HG03558 (cell line): ENCODE results near the gene PRKAR1B.

Source experiments
- ATAC-seq: cut with Tn5 transposase; IDR thresholded peaks from one replicate; pipeline ENCODE4 v1.9.1; 2021; ENCODE audit warnings: moderate number of reproducible peaks; ENCODE audit not compliant: unreplicated experiment; ENCODE audit errors: extremely low read depth

The PRKAR1B gene

DNA sequence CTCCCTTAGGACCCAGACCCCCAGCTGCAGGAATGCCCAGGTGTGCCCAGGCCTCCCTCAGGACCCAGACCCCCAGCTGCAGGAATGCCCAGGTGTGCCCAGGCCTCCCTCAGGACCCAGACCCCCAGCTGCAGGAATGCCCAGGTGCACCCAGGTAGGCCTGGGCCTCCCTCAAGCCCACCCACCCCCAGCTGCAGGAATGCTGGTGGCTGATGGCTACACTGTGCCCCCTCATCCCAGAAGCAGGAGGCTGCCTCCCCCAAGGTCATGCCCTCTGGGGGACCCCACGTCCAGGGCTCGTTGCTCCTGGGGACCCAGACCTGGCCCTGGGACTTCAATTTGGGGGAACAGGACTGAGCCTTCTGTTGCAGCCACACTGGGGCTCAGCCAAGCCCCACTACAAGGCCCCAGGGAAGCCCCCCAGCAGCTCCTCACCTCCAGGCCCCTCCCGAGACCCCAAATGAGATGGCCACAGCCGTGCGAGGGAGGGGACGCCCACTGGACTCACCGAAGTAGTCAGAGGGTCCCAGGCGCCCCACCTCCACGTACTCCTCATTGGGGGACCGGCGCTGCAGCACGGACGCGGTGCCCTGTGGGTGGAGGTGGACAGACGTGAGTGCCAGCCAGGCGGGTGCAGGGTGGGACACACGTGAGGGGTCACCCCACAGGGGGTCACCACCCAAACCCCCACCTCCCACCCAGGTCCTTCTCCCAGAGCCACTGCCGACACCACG is 176.0 kb downstream of the PRKAR1B start:
- no peak for ATAC-seq

DNA sequence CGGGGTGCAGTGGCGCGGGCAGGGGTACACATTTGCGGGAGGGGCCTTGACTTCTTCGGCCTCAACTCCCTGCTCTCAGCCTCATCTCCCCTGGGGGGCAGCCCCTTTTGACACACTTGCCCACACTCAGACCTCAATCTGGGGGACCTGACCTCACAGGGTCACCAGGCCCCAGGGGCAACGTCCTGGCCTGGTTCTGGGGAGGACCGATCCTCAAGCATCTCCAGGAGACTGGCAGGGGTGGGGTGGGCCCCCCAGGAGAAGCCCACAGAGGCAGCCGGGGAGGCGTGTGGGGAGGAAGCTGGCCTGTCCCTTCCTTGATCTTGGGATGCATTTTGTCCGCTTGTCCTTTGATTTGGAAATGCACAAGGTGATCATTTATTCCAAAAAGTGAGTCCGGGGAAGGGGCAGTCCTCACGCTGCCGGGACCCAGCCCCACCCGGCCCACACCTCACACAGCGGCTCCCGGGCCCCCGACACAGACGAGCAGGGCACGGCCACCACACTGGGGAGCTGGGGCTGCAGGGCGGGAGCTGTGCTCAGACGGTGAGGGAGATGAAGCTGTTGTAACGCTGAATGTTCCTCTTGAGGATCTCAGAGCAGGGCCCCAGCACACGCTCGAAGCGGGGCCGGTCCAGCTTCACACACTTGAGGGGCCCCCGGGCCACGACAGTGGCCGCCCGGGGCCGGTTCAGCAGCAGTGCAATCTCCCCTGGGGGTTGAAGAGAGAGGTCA is 177.0 kb downstream of the PRKAR1B start:
- ATAC-seq: no peak

DNA sequence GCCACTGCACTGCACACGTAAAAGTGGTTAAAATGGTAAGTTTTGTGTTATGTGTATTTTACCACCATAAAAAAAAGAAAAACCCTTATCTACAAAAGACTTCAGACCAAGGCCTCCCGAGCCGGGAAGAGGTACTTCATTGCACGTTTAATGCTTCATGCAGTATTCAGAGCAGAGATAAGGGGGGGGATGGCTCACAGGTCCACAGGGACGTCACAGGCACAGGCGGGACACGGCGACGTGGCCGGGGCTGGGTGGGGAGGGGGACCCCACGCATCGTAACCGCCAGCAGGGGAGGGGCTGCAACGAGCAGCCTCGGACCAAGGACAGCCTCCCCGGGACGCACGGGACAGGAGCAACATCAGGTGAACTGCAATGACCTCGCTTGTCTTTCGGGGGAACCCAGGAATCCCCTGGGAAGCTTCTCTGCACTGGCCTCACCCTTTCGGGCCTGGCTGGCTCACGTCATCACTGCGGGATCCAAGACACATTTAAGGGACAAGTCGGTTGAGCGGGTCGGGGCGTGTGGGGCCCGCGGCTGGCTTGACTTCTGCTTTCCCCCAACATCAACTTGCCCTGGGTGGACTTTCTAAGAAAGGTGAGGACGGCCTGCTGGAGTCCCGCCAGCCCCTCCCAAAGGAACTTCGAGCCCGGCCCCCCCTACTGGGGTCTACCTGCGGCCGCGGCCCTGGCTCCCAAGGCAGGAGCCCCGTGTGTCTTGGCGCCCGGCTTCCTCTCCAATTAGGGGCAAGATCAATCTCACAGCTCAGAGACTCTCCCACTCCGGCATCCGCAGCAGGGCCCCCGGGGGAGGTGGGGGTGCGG is 177.8 kb downstream of the PRKAR1B start:
- ATAC-seq: no peak

DNA sequence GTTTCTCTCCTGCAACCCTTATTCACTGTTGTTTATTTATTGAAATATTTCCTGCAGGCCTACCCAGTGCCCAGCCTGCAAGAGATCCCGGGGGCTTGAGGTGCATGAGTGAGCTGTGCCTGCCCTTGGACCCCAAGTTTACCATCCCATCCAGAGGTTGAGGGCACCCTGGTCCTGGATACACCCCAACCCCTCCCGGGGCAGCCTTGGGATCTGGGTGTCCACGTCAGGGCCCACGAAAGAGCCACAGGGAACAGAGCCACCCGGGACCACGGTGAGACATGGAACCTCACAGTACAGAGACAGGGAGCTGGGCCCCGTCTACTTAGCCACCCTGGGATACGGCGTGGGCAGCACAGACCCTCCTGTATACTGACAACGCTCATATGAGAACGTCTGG is 178.7 kb downstream of the PRKAR1B start:
- no peak for ATAC-seq

DNA sequence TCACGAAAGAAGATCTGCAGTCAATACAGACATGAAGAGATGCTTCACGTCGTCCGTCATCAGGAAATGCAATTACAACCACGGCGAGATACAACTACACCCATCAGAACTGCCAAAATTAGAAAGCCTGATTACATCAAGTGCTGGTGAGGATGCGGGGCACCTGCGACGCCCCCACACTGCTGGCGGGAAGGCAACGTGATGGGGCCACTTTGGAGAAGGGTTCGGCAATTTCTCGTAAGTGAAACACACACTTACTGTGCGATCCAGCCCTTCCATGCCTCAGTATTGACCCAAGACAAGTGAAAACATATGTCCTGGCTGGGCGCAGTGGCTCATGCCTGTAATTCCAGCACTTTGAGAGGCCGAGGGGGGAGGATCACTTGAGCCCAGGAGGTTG is 181.6 kb downstream of the PRKAR1B start:
- no peak for ATAC-seq

DNA sequence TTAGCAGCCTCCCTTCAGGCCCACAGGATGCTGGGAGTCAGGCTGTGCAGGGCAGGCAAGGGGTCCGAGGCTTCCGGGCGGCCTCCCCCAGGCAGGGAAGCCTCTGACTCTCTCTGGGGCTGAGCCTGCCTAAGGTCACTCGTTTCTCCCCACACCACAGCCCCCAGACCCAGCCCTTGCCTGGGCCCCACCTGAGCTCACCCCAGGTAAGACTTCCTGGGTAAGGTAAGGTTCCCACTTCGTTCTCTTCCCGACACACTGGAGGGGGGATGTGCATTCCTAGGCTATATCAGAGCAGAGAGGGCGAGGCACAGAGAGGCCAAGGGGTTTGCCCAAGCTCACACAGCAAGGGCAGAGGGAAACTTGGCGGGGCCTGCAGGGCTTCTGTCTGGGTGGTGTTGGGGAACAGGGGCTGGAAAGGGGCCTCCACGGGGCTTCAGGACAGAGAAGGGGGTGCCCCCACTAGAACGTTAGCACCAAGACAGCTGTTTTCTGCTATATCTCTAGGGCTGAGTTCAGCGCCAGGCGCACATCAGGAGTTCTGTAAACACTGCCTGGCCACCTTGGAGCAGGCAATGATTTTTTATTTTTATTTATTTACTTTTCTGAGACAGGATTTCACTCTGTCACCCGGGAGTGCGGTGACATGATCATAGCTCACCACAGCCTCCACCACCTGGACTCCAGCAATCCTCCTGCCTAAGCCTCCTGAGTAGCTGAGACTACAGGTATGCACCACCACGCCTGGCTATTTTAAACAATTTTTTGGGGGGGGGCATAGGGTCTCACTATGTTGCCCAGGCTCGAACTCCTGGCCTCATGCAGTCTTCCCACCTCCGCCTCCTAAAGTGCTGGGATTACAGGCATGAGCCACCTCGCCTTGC is 182.5 kb downstream of the PRKAR1B start:
- ATAC-seq: no peak

DNA sequence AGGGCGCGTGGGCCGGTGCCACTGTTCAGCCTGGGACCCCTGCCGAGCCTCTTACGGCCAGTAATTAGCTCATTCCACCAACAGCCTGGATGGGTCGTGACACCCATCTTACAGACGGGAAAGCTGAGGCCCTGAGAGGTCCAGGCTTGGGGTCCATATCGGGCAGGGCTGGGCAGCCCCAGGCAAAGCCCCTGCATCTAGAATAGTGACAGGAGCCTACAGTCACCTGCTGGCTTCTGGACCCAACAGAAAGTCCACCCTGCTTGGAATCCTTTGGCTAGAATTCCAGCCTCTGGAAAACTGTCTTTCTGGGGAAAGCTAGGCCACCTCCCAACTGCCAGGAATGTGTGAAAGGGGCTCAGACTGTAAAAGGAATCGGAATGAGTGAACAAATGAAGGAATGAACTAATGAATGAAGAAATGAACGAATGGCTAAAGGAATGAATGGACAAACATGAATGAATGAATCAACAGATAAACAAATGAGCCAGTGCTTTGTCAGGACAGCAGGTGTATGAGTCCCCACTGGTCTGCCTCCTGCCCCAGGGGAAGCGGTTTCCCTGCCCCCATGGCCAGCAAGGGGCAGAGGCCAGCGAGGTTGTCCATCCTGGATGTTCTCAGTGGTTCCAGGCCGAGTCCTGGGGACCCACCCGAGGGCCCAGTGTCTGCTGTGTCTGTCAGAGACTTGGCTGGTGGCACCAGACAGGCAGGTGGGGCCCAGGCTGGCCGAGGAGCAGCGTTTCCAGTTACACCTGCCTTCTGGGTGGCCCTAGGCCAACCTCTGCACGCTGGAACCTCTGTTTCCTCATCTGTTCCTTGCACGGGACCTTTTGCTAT is 183.4 kb downstream of the PRKAR1B start:
- no peak for ATAC-seq

DNA sequence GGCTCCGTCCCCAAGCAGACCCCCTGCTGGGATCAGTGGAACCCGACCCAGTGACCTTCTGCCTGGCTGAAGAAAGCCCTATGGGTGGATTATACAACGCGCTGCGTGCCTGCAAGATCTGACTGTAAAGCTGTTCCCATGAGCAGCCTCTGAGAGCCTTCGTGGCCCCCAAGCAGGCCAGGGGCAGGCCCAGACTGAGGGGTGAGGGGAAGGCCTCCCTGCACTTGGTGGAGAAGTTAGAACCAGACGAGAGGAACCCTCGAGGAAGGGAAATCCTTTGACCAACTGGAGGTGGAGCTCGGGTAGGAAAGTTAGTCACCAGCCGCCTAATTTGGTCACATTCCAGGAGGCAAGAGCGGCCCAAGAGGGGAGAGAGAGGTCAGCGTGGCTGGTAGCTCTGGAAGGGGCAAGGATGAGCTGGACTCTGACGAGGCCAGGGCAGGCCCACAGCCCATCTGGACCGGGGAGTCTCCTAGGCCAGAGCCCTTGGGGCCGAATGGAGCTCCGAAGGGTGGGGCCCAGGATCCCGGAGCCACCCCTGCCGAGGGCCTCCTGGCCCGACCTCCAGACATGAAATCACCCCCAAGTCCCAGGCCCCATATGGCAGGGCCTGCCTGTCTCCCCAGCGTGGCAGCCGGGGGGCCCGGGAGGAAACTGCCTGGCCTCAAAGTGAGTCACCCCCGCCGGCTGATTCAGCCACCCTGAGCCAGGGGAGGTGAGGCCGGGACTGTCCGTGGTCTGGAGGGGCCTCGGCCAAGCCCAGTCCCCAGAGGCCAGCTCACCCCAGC is 184.2 kb downstream of the PRKAR1B start:
- no peak for ATAC-seq

DNA sequence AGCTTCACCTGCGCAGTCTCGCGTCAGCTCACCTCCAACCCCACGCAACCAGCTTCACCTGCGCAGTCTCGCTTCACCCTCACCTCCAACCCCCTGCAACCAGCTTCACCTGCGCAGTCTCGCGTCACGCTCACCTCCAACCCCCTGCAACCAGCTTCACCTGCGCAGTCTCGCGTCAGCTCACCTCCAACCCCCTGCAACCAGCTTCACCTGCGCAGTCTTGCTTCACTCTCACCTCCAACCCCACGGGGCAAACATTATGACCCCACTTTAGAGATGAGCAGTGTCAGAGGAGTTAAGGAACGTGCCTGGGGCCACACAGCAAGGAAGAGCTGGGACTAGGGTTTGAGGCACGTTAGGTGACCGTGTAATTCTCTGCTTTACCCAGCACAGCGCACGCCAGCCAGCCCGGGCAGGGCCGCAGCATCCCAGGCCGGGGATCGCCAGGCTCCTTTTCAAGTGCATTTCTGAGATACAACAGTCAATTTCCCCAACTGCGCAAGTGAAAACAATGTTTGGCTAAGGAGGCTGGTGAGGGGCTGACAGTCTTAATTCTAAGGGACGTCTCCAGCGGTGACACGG is 184.9 kb downstream of the PRKAR1B start:
- ATAC-seq: no peak

DNA sequence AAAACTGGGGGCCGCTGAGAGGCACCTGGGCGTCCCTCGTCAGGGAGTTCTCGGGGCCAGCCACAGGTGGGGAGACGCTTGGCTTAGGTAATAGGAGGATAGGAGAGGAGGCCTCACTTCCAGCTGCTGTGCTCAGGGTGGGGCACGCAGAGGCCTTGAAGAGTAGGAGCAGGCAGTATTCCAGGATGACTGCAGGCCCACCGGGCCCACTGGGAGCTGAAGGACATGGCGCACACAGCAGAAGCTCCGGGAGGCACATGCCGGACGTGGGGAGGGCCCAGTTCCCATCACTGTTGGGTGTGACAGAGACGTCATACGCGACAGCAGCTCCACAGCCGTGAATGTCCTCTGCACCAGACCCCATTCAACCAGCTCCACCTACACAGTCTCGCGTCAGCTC is 185.4 kb downstream of the PRKAR1B start:
- no peak for ATAC-seq

DNA sequence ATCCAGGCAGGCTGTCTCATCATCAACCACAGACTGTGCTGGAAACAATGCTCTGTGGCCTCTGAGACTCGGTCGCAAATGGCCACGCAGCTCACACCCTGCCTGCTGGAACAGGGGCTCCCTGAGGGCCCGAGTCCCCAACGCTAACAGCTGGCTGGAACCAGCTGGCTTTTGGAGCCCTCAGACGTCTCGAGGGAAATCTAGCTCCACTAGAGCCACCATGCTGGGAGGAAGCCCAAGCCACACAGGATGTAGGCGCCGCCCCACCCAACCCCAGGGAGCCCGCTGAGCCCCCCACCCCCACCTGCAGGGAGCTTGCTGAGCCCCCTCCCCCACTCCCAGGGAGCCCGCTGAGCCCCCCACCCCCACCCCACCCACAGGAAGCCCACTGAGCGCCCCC is 186.1 kb downstream of the PRKAR1B start:
- no peak for ATAC-seq

DNA sequence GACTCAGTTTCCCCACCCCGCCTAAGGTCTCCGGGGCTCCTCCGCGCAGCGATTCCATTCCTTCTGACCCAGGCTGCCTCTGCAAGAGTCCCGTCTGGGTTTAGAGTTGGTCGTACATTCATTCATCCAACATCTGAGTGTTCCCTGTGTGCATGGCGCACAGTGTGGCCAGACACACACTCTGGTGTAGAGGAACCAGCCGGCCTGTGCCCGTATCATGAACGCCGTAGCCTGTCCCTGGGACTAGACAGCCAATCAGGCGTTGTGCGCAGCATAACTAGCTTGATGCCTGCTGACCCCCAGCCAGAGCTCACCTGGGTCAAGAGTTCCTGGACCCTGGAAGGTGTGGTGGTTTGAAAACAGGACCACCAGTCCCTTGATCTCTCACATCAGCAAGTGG is 186.5 kb downstream of the PRKAR1B start:
- no peak for ATAC-seq

DNA sequence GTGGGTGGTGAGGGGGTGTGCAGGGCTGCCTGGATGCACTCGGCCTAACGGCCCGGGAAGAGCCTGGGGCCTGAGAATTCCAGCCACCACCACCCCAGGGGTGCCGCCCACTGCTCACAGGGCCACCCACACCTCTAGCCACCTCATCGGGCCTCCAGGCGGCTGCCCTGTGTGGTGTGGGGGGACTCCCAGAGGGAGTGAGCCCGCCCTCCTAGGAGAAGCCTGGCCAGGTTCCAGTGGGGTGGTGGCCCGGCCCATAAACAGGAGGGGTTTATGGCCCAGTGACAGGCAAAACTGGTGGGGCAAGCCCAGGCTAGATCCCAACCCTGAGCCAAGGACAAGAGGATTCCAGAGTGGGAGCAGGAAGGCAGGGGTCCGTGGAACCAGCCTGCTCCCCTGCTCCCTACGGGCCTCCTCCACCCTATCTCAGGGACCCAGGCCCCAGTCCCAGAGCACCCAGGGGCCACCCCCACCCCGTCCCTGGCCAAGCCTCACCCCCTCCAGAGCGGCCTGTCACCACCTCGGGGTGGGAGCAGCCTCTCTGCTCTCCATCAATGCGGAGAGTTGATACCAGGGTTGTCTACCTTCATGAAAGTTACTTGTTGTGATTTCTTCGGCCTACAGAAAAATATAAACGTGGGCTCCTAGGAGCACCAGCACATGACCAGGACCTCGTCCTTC is 187.2 kb downstream of the PRKAR1B start:
- no peak for ATAC-seq

DNA sequence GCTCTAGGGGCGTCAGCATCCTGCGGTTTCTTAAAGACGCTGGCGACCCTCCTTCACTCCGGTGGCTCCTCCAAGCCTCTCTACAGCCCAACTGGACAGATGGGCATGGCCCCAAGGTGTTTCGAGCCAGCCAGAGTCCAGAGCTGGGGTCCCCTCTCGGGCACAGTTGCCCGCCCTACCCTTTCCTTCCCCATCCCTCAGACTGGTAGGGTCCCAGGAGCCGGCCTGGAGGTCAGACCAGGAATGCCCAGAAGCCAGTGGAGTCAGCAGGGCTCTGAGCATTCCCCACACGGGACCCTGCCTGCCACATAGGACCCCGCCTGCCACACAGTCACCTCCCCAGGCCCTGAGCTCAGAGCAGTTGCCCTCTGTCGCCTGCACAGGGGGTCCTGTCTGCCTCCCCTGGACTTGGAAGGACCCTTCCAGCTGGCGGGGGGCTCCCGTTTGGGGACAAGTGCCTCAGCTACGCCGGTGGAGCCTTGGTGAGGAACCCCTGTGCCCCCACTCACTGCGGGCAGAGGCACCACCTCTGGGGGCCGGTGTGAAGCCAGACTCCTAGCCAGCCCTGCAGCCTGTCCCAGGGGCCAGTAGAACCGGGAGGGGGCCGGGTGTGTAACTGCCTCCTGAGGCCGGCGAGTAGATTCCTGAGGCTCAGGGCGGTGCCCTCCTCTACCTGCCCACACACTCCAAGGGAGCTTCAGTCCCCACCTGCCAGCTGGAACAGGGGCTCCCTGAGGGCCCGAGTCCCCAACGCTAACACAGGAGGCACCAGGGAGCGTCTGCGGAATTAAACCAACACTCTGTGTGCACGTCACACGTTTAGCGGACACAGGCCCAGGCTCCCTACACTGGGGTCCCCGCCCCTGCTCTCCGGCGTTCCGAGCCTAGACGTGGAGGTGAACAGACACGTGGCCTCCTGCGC is 188.1 kb downstream of the PRKAR1B start:
- ATAC-seq: no peak

DNA sequence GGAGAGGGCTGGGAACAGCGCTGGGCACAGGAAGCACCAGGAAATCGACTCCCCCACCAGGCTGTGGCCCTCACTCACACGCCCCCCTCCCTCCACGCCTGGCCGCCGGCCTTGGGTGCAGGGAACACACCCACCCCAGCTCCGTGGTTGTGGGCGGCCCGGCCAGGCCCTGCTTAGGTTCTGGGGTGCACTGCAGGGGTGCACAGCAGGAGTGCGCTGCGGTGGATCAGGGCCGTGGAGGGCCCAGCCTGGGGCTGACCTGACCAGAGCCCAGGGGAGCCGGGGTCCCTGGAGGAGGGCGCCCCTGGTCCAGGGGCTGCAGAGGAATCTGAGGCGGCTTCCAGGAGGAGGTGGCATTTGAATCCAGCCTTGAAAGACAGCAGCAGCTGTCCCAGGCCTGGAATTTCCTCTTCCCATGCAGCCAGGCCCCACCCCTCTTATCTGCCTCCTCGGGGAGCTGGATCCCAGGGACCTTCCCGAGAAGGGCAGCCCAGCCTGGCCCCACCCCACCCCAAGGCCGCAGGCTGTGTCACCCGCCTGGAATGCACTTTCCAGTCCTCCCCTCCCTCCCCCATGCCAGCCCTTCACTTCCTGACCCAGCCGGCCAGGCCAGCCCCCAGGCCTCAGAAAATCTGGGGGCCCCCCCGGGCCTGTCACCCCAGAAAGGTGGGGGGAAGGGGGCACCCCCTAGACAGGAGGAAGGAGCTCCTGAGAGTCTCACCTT is 189.0 kb downstream of the PRKAR1B start:
- ATAC-seq: no peak

DNA sequence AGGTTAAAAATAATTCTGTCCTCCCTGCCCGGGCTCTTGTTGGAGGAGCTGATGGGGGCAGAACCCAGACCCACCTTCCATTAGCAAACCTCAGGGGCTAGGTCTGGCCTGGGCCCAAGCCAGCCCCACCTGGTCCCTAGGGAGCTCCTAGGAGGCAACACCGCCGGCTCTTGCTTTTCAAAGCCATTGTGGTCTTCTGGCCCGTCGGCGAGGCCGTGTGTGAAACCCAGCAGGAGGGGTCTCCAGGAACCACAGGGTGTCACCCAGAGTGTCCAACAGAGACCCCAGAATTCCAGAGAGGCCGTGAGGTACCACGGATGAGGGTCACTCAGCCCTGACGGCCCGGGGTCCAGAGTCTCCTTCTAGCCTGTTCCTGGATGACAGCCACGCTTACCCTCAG is 190.8 kb downstream of the PRKAR1B start:
- ATAC-seq: no peak
